Measurements from ENCODE around the gene NAPG.
"Not testable (repeated sequence)": the region's sequence is repeated elsewhere in the genome, so short reads cannot be mapped to it uniquely, and the experiment has no call there.

NAPG gene

DNA sequence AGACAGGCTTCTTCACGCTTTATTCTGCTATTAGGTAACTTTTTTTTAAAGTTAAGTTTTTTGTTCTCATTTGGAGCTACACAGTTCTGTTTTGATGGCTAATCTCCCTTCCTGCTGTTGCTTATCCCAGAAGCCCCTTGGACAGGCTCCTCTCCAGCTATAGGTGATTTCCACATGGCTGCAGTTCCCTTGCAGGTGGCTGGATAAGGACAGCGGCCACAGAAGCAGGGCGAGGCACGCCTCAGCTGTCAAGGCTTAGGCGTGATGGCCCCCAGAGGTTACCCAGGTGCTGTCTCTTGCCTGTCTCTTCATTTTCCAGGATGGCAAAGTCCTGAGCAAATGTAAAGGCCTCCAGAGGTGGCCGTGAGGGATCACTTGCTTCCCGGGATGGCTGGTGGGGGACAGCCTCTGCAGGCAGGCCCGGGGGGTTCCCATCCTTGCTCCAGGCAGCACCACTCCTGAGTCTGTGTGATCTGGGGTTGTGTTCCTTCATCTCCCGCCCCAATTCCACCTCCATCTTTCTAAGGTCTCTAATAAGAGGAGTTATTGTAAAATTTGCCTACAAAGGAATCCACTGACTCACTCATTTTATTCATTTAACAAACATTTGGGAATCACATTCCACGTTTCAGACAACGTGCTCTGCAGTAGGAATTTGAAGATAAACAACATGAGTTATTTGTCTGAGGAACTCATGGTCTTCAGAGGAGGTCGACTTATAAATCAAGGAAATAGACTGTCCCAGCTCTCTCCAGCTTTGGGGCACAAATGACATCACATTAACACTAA is 53.4 kb downstream of the NAPG start:
- DNase-seq (ENCODE audit: low read depth in 3 of 3), result no peak

DNA sequence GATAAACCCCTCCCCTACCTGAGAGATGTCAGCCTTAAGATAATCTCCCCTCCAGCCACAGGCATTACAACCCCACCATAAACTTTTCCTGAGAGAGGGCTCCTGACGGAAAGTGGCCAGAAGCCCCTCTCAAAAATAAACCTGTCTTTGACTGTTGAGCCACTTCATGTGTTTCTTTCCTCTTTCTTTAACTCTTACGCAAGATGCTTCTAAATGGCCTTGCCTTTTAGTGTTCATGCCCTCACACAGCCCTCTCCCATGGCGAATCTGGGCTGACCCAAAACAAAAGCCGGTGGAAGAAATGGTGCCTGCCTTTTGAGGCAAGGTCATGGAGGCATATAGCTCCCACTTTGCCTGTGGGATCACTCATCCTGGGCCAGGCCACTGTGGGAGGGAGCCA is 54.4 kb downstream of the NAPG start:
- no peak for DNase-seq (ENCODE audit: low read depth in 3 of 3)

DNA sequence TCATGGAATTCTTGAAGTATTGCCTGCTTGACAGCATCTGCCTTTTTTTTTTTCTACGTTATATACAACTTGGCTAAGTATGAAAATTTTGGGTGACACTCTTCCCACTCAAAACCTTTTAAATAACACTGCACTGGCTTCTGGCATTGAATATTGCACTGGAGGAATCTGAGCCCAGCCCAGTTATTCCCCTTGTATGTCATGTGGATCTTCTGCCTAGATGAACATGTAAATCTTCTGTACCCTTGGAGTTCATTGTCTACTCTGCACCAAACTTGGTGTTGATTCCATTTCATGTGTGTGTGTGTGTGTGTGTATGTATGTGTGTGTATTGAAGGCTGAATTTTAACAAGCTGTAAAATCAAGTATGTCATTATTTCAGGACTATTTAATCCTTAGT is 59.4 kb downstream of the NAPG start:
- no peak for DNase-seq (ENCODE audit: low read depth in 3 of 3)

DNA sequence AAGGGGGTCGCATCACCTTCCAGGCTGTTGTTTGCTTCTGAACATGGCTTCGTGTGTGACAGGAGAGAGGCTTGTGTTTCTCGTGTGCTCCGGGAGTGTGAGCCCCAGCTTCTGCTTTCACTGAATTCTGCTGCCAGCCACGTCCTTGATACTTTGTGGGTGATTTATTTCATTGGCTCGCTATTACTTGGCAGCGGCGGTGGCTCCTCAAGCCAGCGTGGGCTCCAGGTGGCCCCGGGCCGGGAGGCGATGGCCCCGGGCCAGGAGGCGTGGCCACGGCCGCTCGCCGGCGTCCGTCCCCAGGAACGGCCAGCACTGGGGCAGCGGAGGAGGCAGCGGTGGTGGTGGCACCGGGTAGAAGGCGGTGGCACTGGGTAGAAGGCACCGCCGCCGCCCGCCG is 63.1 kb downstream of the NAPG start:
- DNase-seq (ENCODE audit: low read depth in 3 of 3), result no peak

DNA sequence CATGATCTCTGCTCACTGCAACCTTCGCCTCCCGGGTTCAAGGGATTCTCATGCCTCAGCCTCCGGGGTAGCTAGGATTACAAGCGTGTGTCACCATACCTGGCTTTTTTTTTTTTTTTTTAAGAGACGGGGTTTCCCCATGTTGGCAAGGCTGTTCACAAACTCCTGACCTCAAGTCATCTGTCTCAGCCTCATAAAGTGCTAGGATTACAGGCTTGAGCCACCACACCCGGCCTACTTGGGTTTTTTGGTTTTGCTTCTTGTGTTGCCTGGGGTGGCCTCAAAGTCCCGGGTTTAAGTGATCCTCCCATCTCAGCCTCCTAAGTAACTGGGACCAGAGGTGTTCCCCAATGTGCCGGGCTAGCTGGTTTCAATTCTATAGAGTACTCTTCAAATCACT is 64.6 kb downstream of the NAPG start:
- DNase-seq (ENCODE audit: low read depth in 3 of 3), result no peak

DNA sequence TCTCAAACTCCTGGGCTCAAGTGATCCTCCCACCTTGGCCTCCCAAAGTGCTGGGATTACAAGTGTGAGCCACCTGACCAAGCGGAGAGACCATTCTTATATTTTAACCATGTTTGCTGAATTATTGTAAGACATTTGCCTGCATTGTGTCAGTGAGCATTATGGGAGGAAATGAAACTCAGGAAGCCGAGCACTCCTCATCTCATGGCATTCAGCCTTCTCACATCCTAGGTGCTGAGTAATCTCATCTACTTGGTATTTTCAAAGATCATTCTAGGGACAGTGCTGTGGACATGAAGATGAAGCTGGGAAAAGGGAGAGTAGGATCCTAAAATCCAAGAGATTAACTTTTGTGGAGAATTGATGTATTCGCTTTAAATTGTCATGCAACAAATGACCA is 66.1 kb downstream of the NAPG start:
- DNase-seq (ENCODE audit: low read depth in 3 of 3), result no peak

DNA sequence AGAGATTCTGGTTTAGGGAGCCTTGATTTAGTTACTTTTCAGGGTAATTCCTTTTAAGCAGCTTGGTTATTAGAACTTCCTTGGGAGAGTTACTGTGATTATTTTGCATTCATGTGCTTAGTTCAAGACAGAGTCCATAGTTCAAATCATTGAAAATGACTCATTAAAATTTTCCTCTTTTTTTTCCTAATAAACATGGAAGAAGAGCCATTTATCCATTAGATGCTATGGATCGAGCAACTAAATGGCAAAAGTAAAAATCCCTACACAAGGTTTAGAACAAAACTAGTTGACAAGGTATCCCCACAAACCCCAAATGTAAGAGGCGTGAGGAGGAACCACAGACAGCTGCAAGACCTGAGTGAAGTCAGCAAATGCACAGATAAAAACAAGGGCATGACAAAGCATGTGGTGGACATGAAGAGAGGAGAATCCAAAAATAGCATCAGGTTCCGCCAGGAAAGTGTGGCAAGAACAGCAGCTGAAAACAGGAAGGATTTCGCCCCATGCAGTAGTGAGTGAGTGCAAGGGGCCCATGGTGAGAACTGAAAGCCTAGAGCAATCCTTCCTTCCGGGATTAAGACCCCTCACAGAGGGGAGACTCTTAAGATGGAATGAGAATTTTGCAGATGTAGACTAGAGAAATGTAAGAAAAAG is 67.7 kb downstream of the NAPG start:
- not testable (repeated sequence) for DNase-seq (ENCODE audit: low read depth in 3 of 3)

DNA sequence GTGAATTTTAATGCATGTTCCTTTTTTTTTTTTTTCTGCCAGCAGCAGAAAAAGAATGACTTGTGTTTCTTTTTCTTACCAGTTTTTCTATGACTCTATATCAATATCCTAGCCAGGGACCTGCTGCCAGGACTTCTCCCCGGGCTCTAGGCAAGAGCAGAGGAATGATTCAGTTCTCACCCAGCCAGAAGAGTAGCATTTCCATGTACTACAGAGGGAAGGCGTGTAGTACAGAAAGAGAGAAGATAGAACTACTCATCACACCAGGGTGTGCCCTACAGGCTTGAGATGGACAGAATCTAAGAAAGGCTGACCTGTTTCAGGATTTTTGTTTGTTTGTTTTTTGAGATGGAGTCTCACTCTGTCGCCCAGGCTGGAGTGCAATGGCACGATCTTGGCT is 70.1 kb downstream of the NAPG start:
- not testable (repeated sequence) for DNase-seq (ENCODE audit: low read depth in 3 of 3)

DNA sequence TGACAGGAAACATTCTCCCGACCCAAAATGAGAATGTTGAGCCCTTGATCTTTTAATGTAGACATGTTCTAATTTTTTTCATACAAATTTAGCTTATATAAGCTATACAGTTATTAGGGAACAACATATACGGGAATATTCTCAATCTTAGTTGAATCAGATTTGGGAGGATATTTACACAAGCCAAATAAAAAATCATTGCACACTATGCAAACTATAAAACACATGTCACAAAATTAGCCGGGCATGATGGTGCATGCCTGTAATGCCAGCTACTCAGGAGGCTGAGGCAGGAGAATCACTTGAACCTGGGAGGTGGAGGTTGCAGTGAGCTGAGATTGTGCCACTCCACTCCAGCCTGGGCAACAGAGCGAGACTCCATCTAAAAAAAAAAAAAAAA is 71.9 kb downstream of the NAPG start:
- not testable (repeated sequence) for DNase-seq (ENCODE audit: low read depth in 3 of 3)

DNA sequence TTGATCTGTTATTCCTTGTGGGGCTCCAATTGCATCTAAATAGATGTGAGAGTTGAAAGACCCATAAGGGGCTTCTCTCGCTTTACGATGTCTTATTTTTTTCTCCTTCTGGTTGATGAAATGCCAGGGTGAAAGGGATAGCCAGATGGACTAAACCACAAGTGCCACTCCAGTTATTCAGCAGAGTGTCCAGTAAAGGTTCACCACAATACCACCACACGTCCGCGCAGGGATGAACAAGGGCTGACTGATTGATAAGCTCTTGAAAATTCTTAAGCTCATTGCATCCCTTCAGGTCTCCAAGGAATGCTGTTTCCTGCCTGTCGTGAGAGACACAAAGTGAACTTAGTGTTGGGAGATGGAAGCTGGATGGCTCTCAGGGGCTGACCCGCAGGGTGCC is 74.9 kb downstream of the NAPG start:
- not testable (repeated sequence) for DNase-seq (ENCODE audit: low read depth in 3 of 3)
